DOHH2 (cell line): Measurements from ENCODE around the gene FRK.
"Not testable (repeated sequence)": the region's sequence is repeated elsewhere in the genome, so short reads cannot be mapped to it uniquely, and the experiment has no call there.

ENCODE experiments used
- H3F3A ChIP-seq: fragments of 200-600 bp; sonication (generic), shearing (Covaris generic); 2 replicates; pipeline ENCODE4 v1.6.0; 2016; ENCODE audit warnings: antibody characterized with exemption, mild to moderate bottlenecking; ENCODE audit not compliant: control insufficient read depth, insufficient read depth
- H3K27ac ChIP-seq: fragments of 200-600 bp; sonication (generic); 2 replicates; pipeline ENCODE4 v1.5.1; 2014; ENCODE audit warnings: low read depth, mild to moderate bottlenecking, low read length, moderate library complexity
- H3K27me3 ChIP-seq: fragments of 200-600 bp; sonication (generic); 2 replicates; pipeline ENCODE4 v1.6.1; 2014; ENCODE audit warnings: mild to moderate bottlenecking, low read length, mixed read lengths; ENCODE audit not compliant: control insufficient read depth
- H3K36me3 ChIP-seq: fragments of 200-600 bp; sonication (generic); 2 replicates; pipeline ENCODE4 v1.6.1; 2014; ENCODE audit warnings: mild to moderate bottlenecking, low read length, moderate library complexity, mixed read lengths; ENCODE audit not compliant: control insufficient read depth
- H3K4me1 ChIP-seq: fragments of 200-600 bp; sonication (generic); 2 replicates; pipeline ENCODE4 v1.6.1; 2014; ENCODE audit warnings: mild to moderate bottlenecking, low read length, mixed read lengths; ENCODE audit not compliant: control insufficient read depth
- H3K4me2 ChIP-seq: fragments of 200-600 bp; sonication (generic); 2 replicates; pipeline ENCODE4 v1.6.0; 2014; ENCODE audit warnings: mild to moderate bottlenecking, low read length, moderate library complexity
- H3K4me3 ChIP-seq: fragments of 200-600 bp; sonication (generic); 2 replicates; pipeline ENCODE4 v1.5.1; 2014; ENCODE audit warnings: mild to moderate bottlenecking, low read length, mixed read lengths
- H3K79me2 ChIP-seq: fragments of 200-600 bp; sonication (generic); 2 replicates; pipeline ENCODE4 v1.6.1; 2014; ENCODE audit warnings: mild to moderate bottlenecking, low read length, mixed read lengths; ENCODE audit not compliant: control insufficient read depth
- H3K9me2 ChIP-seq: fragments of 200-600 bp; sonication (generic); replicated peaks from 2 replicates; pipeline ENCODE4 v1.6.1; 2014; ENCODE audit warnings: mild to moderate bottlenecking, low read length, mixed read lengths; ENCODE audit not compliant: control insufficient read depth
- H3K9me3 ChIP-seq: fragments of 200-600 bp; sonication (generic); 2 replicates; pipeline ENCODE4 v1.6.1; 2014; ENCODE audit warnings: antibody characterized with exemption, low read length, mixed read lengths; ENCODE audit not compliant: control insufficient read depth, insufficient read depth
- H4K20me1 ChIP-seq: fragments of 200-600 bp; sonication (generic); 2 replicates; pipeline ENCODE4 v1.6.0; 2014; ENCODE audit warnings: low read depth, mild to moderate bottlenecking, antibody characterized with exemption, low read length, moderate library complexity; ENCODE audit not compliant: control insufficient read depth, insufficient read depth
- EZH2phosphoT487 ChIP-seq: fragments of 200-600 bp; sonication (generic); IDR thresholded peaks from 2 replicates; pipeline ENCODE4 v1.6.1; 2017; ENCODE audit warnings: borderline replicate concordance, mild to moderate bottlenecking, antibody characterized with exemption, low read length, moderate library complexity, mixed read lengths
- TF ChIP-seq, protein P1 (sequence below): fragments of 200-600 bp; sonication (generic); IDR thresholded peaks from one replicate; pipeline ENCODE4 v1.5.1; 2014; ENCODE audit warnings: antibody characterized with exemption, mild to moderate bottlenecking, low read depth, low read length; ENCODE audit not compliant: poor library complexity, severe bottlenecking

The FRK gene

DNA sequence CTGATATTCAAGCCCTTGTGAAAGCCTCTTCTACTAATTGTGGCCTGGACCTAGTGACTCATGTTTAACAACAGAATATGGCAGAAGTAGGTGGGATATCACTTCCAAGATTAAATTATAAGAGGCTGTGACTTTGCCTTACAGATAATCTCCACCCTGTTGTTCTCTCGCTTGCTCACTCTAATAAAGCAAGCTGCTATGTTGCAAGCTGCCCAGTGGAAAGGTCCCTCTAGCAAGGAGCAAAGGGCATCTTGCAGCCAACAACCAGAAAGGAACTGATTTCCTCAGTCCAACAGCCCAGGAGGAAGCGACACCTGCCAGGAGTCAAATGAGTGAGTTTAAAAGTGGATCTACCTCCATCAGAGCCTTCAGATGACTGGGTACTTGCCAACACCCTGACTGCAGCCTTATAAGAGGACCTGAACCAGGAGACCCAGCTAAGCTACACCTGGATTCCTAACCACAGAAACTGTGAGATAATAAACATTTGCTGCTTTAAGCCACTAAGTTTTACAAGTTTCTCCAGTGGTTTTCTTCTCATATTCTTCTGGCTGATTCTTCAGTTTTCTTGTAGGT, 112.6 kb downstream of the FRK start:
- Histone ChIP-seq H3K9me3 (no peaks in the 10 kb centered on the region), H3F3A (no peaks in the 10 kb centered on the region), H3K27ac (no peak overlapping the region), H3K36me3 (no peaks in the 10 kb centered on the region), H3K27me3 (no peaks in the 10 kb centered on the region), H3K4me1 (no peaks in the 10 kb centered on the region), H3K79me2 (no peaks in the 10 kb centered on the region), H3K4me3 (no peak overlapping the region), H3K9me2 (no peaks in the 10 kb centered on the region), H4K20me1 (no peaks in the 10 kb centered on the region), H3K4me2 (no peak overlapping the region)
- TF ChIP-seq, protein P1, sequence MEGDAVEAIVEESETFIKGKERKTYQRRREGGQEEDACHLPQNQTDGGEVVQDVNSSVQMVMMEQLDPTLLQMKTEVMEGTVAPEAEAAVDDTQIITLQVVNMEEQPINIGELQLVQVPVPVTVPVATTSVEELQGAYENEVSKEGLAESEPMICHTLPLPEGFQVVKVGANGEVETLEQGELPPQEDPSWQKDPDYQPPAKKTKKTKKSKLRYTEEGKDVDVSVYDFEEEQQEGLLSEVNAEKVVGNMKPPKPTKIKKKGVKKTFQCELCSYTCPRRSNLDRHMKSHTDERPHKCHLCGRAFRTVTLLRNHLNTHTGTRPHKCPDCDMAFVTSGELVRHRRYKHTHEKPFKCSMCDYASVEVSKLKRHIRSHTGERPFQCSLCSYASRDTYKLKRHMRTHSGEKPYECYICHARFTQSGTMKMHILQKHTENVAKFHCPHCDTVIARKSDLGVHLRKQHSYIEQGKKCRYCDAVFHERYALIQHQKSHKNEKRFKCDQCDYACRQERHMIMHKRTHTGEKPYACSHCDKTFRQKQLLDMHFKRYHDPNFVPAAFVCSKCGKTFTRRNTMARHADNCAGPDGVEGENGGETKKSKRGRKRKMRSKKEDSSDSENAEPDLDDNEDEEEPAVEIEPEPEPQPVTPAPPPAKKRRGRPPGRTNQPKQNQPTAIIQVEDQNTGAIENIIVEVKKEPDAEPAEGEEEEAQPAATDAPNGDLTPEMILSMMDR: no peak
- TF ChIP-seq EZH2phosphoT487: no peak

DNA sequence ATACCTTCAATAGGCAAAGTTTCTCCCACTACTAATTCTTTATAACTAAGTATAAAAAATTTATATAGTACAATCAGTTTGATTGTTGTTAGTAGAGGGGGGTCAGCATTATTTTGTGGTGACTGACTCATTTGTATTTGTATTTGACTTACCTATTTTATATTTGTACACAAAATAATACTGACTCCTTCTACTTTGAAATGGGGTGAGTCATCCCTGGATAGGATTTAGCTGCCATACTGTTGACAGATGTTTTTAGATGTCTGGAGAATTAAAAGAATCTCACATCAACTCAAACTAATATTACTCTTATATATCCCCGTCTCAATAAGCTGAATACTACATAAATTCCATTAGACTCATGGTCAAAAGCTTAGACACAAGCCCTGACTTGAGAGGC, 114.9 kb downstream of the FRK start:
- no peak for TF ChIP-seq EZH2phosphoT487
- no peak overlapping the region for H3K27ac ChIP-seq
- H3K79me2 ChIP-seq: no peaks in the 10 kb centered on the region
- H3K9me3 ChIP-seq: no peaks in the 10 kb centered on the region
- H3K4me3 ChIP-seq: no peak overlapping the region
- no peaks in the 10 kb centered on the region for H3K27me3 ChIP-seq
- H3K4me2 ChIP-seq: no peak overlapping the region
- H3K9me2 ChIP-seq: no peaks in the 10 kb centered on the region
- H4K20me1 ChIP-seq: no peaks in the 10 kb centered on the region
- no peaks in the 10 kb centered on the region for H3F3A ChIP-seq
- no peaks in the 10 kb centered on the region for H3K36me3 ChIP-seq
- no peaks in the 10 kb centered on the region for H3K4me1 ChIP-seq

DNA sequence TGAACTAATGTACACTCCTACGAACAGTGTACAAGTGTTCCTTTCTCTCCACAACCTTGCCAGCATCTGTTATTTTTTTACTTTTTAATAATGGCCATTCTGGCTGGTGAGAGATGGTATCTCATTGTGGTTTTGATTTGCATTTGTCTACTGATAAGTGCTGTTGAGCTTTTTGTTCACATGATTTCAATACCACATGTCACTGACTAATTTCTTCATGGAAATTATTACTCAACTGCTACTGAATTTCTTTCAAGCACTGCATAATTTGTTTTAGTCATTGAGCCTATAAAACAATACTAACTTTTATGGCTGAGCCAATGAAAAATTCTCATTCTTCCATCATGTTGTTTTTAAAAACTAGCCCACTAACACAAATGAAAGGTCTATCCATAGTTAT, 115.4 kb downstream of the FRK start:
- Histone ChIP-seq H3K27me3 (no peaks in the 10 kb centered on the region), H3K79me2 (no peaks in the 10 kb centered on the region), H3K9me3 (no peaks in the 10 kb centered on the region), H3K27ac (no peak overlapping the region), H3K36me3 (no peaks in the 10 kb centered on the region), H3K4me1 (no peaks in the 10 kb centered on the region), H3F3A (no peaks in the 10 kb centered on the region), H3K4me3 (no peak overlapping the region), H3K9me2 (no peaks in the 10 kb centered on the region), H4K20me1 (no peaks in the 10 kb centered on the region), H3K4me2 (no peak overlapping the region)
- TF ChIP-seq, protein P1: no peak
- no peak for TF ChIP-seq EZH2phosphoT487

DNA sequence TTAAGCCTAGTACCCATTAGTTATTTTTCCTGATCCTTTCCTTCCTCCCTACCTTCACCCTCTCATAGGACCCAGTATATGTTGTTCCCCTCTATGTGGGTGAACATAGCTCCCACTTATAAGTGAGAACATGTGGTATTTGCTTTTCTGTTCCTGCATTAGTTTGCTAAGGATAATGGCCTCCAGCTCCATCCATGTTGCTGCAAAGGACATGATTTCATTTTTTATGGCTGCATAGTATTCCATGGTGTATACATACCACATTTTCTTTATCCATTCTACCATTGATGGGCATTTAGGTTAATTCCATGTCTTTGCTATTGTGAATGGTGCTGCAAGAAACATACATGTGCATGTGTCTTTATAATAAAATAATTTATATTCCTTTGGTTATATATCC, 115.9 kb downstream of the FRK start:
- H3F3A ChIP-seq, H3K27me3 ChIP-seq, H3K4me2 ChIP-seq, H3K9me2 ChIP-seq, H3K36me3 ChIP-seq, H3K4me1 ChIP-seq, H3K79me2 ChIP-seq, H4K20me1 ChIP-seq, H3K27ac ChIP-seq, H3K9me3 ChIP-seq, H3K4me3 ChIP-seq: not testable (repeated sequence)

DNA sequence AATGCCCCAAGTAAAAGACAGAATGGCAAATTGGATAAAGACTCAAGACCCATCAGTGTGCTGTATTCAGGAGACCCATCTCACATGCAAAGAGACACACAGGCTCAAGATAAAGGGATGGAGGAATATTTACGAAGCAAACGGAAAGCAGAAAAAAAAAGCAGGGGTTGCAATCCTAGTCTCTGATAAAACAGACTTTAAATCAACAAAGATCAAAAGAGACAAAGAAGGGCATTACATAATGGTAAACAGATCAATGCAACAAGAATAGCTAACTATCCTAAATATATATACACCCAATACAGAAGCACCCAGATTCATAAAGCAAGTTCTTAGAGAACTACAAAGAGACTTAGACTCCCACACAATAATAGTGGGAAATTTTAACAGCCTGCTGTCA, 123.2 kb downstream of the FRK start:
- H3K27ac ChIP-seq, H3K4me2 ChIP-seq, H3F3A ChIP-seq: not testable (repeated sequence)

More for the DNA sequence above, 123.2 kb downstream of the FRK start:
- H3K36me3 ChIP-seq, H3K27me3 ChIP-seq, H3K9me2 ChIP-seq, H3K4me1 ChIP-seq, H3K9me3 ChIP-seq, H4K20me1 ChIP-seq, H3K79me2 ChIP-seq, H3K4me3 ChIP-seq: not testable (repeated sequence)
